ENCODE results near the gene CDS1.
"Not testable (repeated sequence)": the region's sequence is repeated elsewhere in the genome, so short reads cannot be mapped to it uniquely, and the experiment has no call there.

Gene CDS1

GRCh38 chr4:84673475-84674240, 90.7 kb downstream of the CDS1 start:
- no peak for DNase-seq (ENCODE audit: low spot score)

- no peak for DNase-seq (ENCODE audit: low spot score)
Observed at GRCh38 chr4:84677093-84677492, 94.2 kb downstream of the CDS1 start.

GRCh38 chr4:84677995-84678394, 95.1 kb downstream of the CDS1 start:
- no peak for DNase-seq (ENCODE audit: low spot score)

GRCh38 chr4:84678976-84679744, 96.2 kb downstream of the CDS1 start:
- DNase-seq (ENCODE audit: low spot score) = no peak

- DNase-seq (ENCODE audit: low spot score) = no peak
Observed at GRCh38 chr4:84680956-84681355, 98.0 kb downstream of the CDS1 start.

- no peak for DNase-seq (ENCODE audit: low spot score)
Observed at GRCh38 chr4:84681486-84682274, 98.8 kb downstream of the CDS1 start.

- DNase-seq (ENCODE audit: low spot score) = not testable (repeated sequence)
Observed at GRCh38 chr4:84682661-84683060, 99.7 kb downstream of the CDS1 start.

GRCh38 chr4:84683064-84683850, 100.3 kb downstream of the CDS1 start:
- no peak for DNase-seq (ENCODE audit: low spot score)

- no peak for DNase-seq (ENCODE audit: low spot score)
Observed at GRCh38 chr4:84684361-84684760, 101.4 kb downstream of the CDS1 start.

- DNase-seq (ENCODE audit: low spot score) = no peak
Observed at GRCh38 chr4:84685105-84685504, 102.2 kb downstream of the CDS1 start.

GRCh38 chr4:84688605-84689004, 105.7 kb downstream of the CDS1 start:
- no peak for DNase-seq (ENCODE audit: low spot score)

- no peak for DNase-seq (ENCODE audit: low spot score)
Observed at GRCh38 chr4:84689197-84689596, 106.3 kb downstream of the CDS1 start.

GRCh38 chr4:84690481-84690880, 107.6 kb downstream of the CDS1 start:
- no peak for DNase-seq (ENCODE audit: low spot score)

GRCh38 chr4:84691170-84691691, 108.3 kb downstream of the CDS1 start:
- DNase-seq (ENCODE audit: low spot score) = no peak

GRCh38 chr4:84691800-84692199, 108.9 kb downstream of the CDS1 start:
- no peak for DNase-seq (ENCODE audit: low spot score)

GRCh38 chr4:84697159-84697558, 114.2 kb downstream of the CDS1 start:
- no peak for DNase-seq (ENCODE audit: low spot score)

- DNase-seq (ENCODE audit: low spot score) = no peak
Observed at GRCh38 chr4:84697615-84698201, 114.8 kb downstream of the CDS1 start.

GRCh38 chr4:84699001-84699671, 116.2 kb downstream of the CDS1 start:
- DNase-seq (ENCODE audit: low spot score) = no peak

Measured in hematopoietic multipotent progenitor cell treated with erythropoietin and hydrocortisone succinate and interleukin-3 and kit ligand, for 17 days (in vitro differentiated cells).